ENCODE data around the gene PEDS1. TPM values are rescaled to one million over a fixed set of nuclear protein-coding genes. Genes with fewer than 3 reads are reported as not detected.
A peak's percentile ranks its signal among the peaks of the same experiment; 100 is the strongest.

The PEDS1 gene
- total RNA-seq, 1 experiment from 2014 or later = 35.6 TPM

GRCh38 chr20:50165684-50166554 lies 12.4 kb upstream of the PEDS1 start (continued):
- TF ChIP-seq AR (CRISPR knock-in tag; IDR thresholded peaks at IDR 0.05) (no peak), ZBTB21 (CRISPR knock-in tag; IDR thresholded peaks at IDR 0.05; ENCODE audit: borderline replicate concordance) (no peak), ZNF423 (CRISPR knock-in tag; IDR thresholded peaks at IDR 0.05) (no peak), OVOL2 (CRISPR knock-in tag; IDR thresholded peaks at IDR 0.05; ENCODE audit: borderline replicate concordance) (no peak), KAT7 (CRISPR knock-in tag; IDR thresholded peaks at IDR 0.05; ENCODE audit: borderline replicate concordance) (no peak), NR1H2 (CRISPR knock-in tag; IDR thresholded peaks at IDR 0.05) (no peak), EMX1 (CRISPR knock-in tag; IDR thresholded peaks at IDR 0.05) (no peak), GABPB1 (CRISPR knock-in tag; IDR thresholded peaks at IDR 0.05) (peak; percentile 80), GTF2I (CRISPR knock-in tag; conservative IDR thresholded peaks at IDR 0.05) (no peak), MXD4 (CRISPR knock-in tag; IDR thresholded peaks at IDR 0.05; ENCODE audit: borderline replicate concordance) (no peak), MAX (CRISPR knock-in tag; IDR thresholded peaks at IDR 0.05) (peak; percentile 68), JAZF1 (CRISPR knock-in tag; IDR thresholded peaks at IDR 0.05) (no peak), TEAD1 (CRISPR knock-in tag; IDR thresholded peaks at IDR 0.05) (peak; percentile 82), NR3C1 (CRISPR knock-in tag; conservative IDR thresholded peaks at IDR 0.05; ENCODE audit: low read depth) (no peak), ELF4 (CRISPR knock-in tag; IDR thresholded peaks at IDR 0.05; ENCODE audit: low read depth) (no peak), ZNF219 (CRISPR knock-in tag; IDR thresholded peaks at IDR 0.05; ENCODE audit: borderline replicate concordance) (no peak), USF1 (CRISPR knock-in tag; IDR thresholded peaks at IDR 0.05) (0 out of 2 replicates have a peak, but pooled peaks have one; percentile 13), IRF2 (CRISPR knock-in tag; IDR thresholded peaks at IDR 0.05; ENCODE audit: borderline replicate concordance, low read depth) (no peak), ETV6 (CRISPR knock-in tag; IDR thresholded peaks at IDR 0.05) (peak; percentile 55; the same call in 1 of the 2 replicates), ZMAT4 (CRISPR knock-in tag; IDR thresholded peaks at IDR 0.05) (no peak), ZNF263 (CRISPR knock-in tag; IDR thresholded peaks at IDR 0.05; ENCODE audit: low read depth) (no peak), FOXJ3 (CRISPR knock-in tag; IDR thresholded peaks at IDR 0.05; ENCODE audit: borderline replicate concordance) (no peak), NFE2L1 (CRISPR knock-in tag; IDR thresholded peaks at IDR 0.05) (peak; percentile 92; the same call in 1 of the 2 replicates), SMAD4 (CRISPR knock-in tag; IDR thresholded peaks at IDR 0.05) (no peak)
- TF ChIP-seq, protein P1, sequence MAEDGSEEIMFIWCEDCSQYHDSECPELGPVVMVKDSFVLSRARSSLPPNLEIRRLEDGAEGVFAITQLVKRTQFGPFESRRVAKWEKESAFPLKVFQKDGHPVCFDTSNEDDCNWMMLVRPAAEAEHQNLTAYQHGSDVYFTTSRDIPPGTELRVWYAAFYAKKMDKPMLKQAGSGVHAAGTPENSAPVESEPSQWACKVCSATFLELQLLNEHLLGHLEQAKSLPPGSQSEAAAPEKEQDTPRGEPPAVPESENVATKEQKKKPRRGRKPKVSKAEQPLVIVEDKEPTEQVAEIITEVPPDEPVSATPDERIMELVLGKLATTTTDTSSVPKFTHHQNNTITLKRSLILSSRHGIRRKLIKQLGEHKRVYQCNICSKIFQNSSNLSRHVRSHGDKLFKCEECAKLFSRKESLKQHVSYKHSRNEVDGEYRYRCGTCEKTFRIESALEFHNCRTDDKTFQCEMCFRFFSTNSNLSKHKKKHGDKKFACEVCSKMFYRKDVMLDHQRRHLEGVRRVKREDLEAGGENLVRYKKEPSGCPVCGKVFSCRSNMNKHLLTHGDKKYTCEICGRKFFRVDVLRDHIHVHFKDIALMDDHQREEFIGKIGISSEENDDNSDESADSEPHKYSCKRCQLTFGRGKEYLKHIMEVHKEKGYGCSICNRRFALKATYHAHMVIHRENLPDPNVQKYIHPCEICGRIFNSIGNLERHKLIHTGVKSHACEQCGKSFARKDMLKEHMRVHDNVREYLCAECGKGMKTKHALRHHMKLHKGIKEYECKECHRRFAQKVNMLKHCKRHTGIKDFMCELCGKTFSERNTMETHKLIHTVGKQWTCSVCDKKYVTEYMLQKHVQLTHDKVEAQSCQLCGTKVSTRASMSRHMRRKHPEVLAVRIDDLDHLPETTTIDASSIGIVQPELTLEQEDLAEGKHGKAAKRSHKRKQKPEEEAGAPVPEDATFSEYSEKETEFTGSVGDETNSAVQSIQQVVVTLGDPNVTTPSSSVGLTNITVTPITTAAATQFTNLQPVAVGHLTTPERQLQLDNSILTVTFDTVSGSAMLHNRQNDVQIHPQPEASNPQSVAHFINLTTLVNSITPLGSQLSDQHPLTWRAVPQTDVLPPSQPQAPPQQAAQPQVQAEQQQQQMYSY (CRISPR knock-in tag; IDR thresholded peaks at IDR 0.05) = no peak
- TF ChIP-seq, protein P2, sequence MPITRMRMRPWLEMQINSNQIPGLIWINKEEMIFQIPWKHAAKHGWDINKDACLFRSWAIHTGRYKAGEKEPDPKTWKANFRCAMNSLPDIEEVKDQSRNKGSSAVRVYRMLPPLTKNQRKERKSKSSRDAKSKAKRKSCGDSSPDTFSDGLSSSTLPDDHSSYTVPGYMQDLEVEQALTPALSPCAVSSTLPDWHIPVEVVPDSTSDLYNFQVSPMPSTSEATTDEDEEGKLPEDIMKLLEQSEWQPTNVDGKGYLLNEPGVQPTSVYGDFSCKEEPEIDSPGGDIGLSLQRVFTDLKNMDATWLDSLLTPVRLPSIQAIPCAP (CRISPR knock-in tag; IDR thresholded peaks at IDR 0.05) = no peak
- TF ChIP-seq, protein P3, sequence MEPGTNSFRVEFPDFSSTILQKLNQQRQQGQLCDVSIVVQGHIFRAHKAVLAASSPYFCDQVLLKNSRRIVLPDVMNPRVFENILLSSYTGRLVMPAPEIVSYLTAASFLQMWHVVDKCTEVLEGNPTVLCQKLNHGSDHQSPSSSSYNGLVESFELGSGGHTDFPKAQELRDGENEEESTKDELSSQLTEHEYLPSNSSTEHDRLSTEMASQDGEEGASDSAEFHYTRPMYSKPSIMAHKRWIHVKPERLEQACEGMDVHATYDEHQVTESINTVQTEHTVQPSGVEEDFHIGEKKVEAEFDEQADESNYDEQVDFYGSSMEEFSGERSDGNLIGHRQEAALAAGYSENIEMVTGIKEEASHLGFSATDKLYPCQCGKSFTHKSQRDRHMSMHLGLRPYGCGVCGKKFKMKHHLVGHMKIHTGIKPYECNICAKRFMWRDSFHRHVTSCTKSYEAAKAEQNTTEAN (CRISPR knock-in tag; IDR thresholded peaks at IDR 0.05) = no peak
- TF ChIP-seq, protein P4, sequence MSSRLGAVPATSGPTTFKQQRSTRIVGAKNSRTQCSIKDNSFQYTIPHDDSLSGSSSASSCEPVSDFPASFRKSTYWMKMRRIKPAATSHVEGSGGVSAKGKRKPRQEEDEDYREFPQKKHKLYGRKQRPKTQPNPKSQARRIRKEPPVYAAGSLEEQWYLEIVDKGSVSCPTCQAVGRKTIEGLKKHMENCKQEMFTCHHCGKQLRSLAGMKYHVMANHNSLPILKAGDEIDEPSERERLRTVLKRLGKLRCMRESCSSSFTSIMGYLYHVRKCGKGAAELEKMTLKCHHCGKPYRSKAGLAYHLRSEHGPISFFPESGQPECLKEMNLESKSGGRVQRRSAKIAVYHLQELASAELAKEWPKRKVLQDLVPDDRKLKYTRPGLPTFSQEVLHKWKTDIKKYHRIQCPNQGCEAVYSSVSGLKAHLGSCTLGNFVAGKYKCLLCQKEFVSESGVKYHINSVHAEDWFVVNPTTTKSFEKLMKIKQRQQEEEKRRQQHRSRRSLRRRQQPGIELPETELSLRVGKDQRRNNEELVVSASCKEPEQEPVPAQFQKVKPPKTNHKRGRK (CRISPR knock-in tag; IDR thresholded peaks at IDR 0.05; ENCODE audit: borderline replicate concordance) = no peak
